ENCODE results near the gene SMCR8. TPM values are rescaled to one million over a fixed set of nuclear protein-coding genes. Genes with fewer than 3 reads are reported as not detected.

SMCR8 gene
- total and polyA plus RNA-seq, 2 of the 4 experiments (the other 2 are of a cell fraction), result 7.1 to 10.9 TPM

- H3K4ac ChIP-seq (ENCODE audit: low read depth, low read length), result no peak overlapping the region
Observed at GRCh38 chr17:18285296-18285695, 29.8 kb upstream of the SMCR8 start.

More at GRCh38 chr17:18285296-18285695, 29.8 kb upstream of the SMCR8 start:
- no TSS peak for BruUV-seq (replicated peaks)
- Histone ChIP-seq H3K9me1 (ENCODE audit: insufficient read depth, low read length) (peaks cover 7% of the 10 kb centered on the region; the same call in 1 of the 2 replicates), H4K5ac (ENCODE audit: low read depth, low read length) (no peak overlapping the region), H3K18ac (ENCODE audit: low read depth, low read length) (no peak overlapping the region), H3K4me2 (ENCODE audit: low read depth, low read length) (no peak overlapping the region), H4K20me1 (ENCODE audit: insufficient read depth, low read length) (no peaks in the 10 kb centered on the region; the same call in 1 of the 2 replicates), H3K9ac (ENCODE audit: low read depth, low read length) (no peak overlapping the region), H3K9me3 (ENCODE audit: control insufficient read depth, insufficient read depth, low read length) (no peaks in the 10 kb centered on the region), H4K8ac (ENCODE audit: low read depth in 2 of 2, low read length in 2 of 2) (no peak overlapping the region), H2AFZ (replicated peaks; ENCODE audit: low read length, poor library complexity) (no peak overlapping the region), H4K91ac (ENCODE audit: insufficient read depth, low read depth, low read length) (no peak overlapping the region), H3K14ac (replicated peaks; ENCODE audit: low read depth, low read length) (no peak overlapping the region), H2BK15ac (ENCODE audit: low read depth, low read length) (no peak overlapping the region), H3K4me3 (ENCODE audit: insufficient read depth, low read depth, low read length) (no peak overlapping the region), H3K36me3 (ENCODE audit: control insufficient read depth, insufficient read depth, low read length) (peaks cover 55% of the 10 kb centered on the region), H2AK5ac (ENCODE audit: low read depth, low read length) (no peak overlapping the region), H2BK20ac (ENCODE audit: low read depth, low read length) (no peak overlapping the region), H3K23ac (ENCODE audit: low read depth, low read length) (no peak overlapping the region), H2AK9ac (replicated peaks; ENCODE audit: low read depth, low read length, poor library complexity) (no peak overlapping the region), H3K56ac (ENCODE audit: extremely low read depth, insufficient read depth, low read length) (no peak overlapping the region), H3K27ac (ENCODE audit: insufficient read depth, low read length) (no peak overlapping the region), H3K27me3 (ENCODE audit: control insufficient read depth, insufficient read depth, low read length) (no peaks in the 10 kb centered on the region), H3K79me1 (ENCODE audit: low read depth in 1 of 2, low read length in 2 of 2) (peaks cover 8 to 11% of the 10 kb centered on the region in 2 experiments), H3K4me1 (ENCODE audit: control insufficient read depth, insufficient read depth, low read length) (peaks cover 5% of the 10 kb centered on the region; the same call in 1 of the 2 replicates), H2BK5ac (ENCODE audit: low read depth, low read length, poor library complexity, severe bottlenecking) (no peak overlapping the region), H2BK120ac (ENCODE audit: low read depth, low read length) (no peak overlapping the region)
- CTCF ChIA-PET, result interaction anchor here (0.6 kb wide), 1 partner anchor 28 kb away, joined by 4 read pairs; no protein-coding TSS in a partner anchor
- ATAC-seq (ENCODE audit: low read depth) (no peak), DNase-seq (no peak)
- 98% methylated on average over 7 of the region's 11 CpGs; no CpG with 5 or more reads in 1 of the 2 experiments for WGBS, 2 experiments (ENCODE audit: extremely low coverage in 2 of 2, insufficient read length in 1 of 2)
- dilution Hi-C loops (cut with HindIII; ENCODE audit: low sequenced_read_pairs, unreplicated experiment) (no loop called here), in situ Hi-C loops (cut with MboI; ENCODE audit: low sequenced_read_pairs) (no loop called here), intact Hi-C loops (cut with micrococcal nuclease) (no loop called here)
- TF ChIP-seq SMC3 (IDR thresholded peaks at IDR 0.05; ENCODE audit: low read depth, low read length) (no peak), MAFK (IDR thresholded peaks at IDR 0.05; ENCODE audit: low read depth, low read length) (no peak), RAD21 (IDR thresholded peaks at IDR 0.05; ENCODE audit: low read length) (no peak), POLR2A (IDR thresholded peaks at IDR 0.05; ENCODE audit: low read depth, low read length) (no peak), MAZ (IDR thresholded peaks at IDR 0.05; ENCODE audit: borderline replicate concordance, low read depth, low read length) (no peak), RFX5 (IDR thresholded peaks at IDR 0.05; ENCODE audit: low read depth, low read length) (no peak), MXI1 (IDR thresholded peaks at IDR 0.05; ENCODE audit: borderline replicate concordance, low read depth, low read length) (no peak), NFE2L2 (IDR thresholded peaks at IDR 0.05; ENCODE audit: low read depth, low read length) (no peak), CTCF (conservative IDR thresholded peaks at IDR 0.05; ENCODE audit: low read depth, low read length) (no peak), FOS (IDR thresholded peaks at IDR 0.05; ENCODE audit: low read depth, low read length) (no peak), USF2 (IDR thresholded peaks at IDR 0.05; ENCODE audit: low read depth, low read length) (no peak), CHD1 (IDR thresholded peaks at IDR 0.05; ENCODE audit: low read depth, low read length) (no peak), BHLHE40 (IDR thresholded peaks at IDR 0.05; ENCODE audit: low read depth, low read length) (no peak), CEBPB (IDR thresholded peaks at IDR 0.05; ENCODE audit: low read depth, low read length) (no peak), RCOR1 (IDR thresholded peaks at IDR 0.05; ENCODE audit: insufficient replicate concordance, low read length) (no peak), ELK1 (IDR thresholded peaks at IDR 0.05; ENCODE audit: borderline replicate concordance, low read depth, low read length) (no peak)
- POLR2A ChIA-PET (ENCODE audit: unreplicated experiment), result no interaction called here

Data from IMR-90 (cell line).